T-helper 2 cell treated with Interferon-gamma antibody and Interleukin-4, amounts not matched to agents 5 μg/mL and 100 μg/mL, for 36 hours (primary cell): Measurements from ENCODE around the gene NPW.

Experiments
- DNase-seq: peaks from one replicate; pipeline ENCODE4 v3.0.0; 2021; ENCODE audit warnings: low spot score
- H3K27ac Mint-ChIP-seq: one replicate; pipeline ENCODE4 v1.8.0; 2021; ENCODE audit warnings: mild to moderate bottlenecking, mixed read lengths
- H3K27me3 Mint-ChIP-seq: one replicate; pipeline ENCODE4 v1.8.0; 2021; ENCODE audit warnings: low read depth, mixed read lengths
- H3K36me3 Mint-ChIP-seq: one replicate; pipeline ENCODE4 v1.8.0; 2021; ENCODE audit warnings: low read depth, mixed read lengths
- H3K4me1 Mint-ChIP-seq: one replicate; pipeline ENCODE4 v1.8.0; 2021; ENCODE audit warnings: low read depth, mixed read lengths
- H3K4me3 Mint-ChIP-seq: one replicate; pipeline ENCODE4 v1.8.0; 2022; ENCODE audit warnings: mild to moderate bottlenecking, moderate library complexity, mixed read lengths
- H3K9me3 Mint-ChIP-seq: one replicate; pipeline ENCODE4 v1.8.0; 2021; ENCODE audit warnings: mixed read lengths

The NPW gene

DNA sequence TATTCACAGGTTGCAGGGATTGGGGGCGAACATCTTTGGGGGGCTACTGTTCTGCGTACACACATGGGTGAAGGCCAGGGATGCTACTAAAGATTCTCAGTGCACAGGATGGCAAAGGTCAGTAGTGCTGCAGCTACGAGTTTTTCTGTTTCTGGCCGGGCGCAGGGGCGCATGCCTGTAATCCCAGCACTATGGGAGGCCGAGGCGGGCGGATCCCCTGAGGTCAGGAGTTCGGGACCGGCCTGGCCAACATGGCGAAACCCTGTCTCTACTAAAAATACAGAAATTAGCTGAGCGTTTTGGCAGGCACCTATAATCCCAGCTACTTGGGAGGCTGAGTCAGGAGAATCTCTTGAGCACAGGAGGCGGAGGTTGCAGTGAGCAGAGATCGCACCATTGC lies 6.1 kb upstream of the NPW start:
- Mint-ChIP-seq H3K27me3 (peaks cover 3% of the 10 kb centered on the region), H3K9me3 (no peaks in the 10 kb centered on the region), H3K4me3 (no peak overlapping the region), H3K4me1 (peaks cover 7% of the 10 kb centered on the region), H3K36me3 (peaks cover 2% of the 10 kb centered on the region), H3K27ac (peak overlapping the region; percentile 2)
- DNase-seq: no peak

DNA sequence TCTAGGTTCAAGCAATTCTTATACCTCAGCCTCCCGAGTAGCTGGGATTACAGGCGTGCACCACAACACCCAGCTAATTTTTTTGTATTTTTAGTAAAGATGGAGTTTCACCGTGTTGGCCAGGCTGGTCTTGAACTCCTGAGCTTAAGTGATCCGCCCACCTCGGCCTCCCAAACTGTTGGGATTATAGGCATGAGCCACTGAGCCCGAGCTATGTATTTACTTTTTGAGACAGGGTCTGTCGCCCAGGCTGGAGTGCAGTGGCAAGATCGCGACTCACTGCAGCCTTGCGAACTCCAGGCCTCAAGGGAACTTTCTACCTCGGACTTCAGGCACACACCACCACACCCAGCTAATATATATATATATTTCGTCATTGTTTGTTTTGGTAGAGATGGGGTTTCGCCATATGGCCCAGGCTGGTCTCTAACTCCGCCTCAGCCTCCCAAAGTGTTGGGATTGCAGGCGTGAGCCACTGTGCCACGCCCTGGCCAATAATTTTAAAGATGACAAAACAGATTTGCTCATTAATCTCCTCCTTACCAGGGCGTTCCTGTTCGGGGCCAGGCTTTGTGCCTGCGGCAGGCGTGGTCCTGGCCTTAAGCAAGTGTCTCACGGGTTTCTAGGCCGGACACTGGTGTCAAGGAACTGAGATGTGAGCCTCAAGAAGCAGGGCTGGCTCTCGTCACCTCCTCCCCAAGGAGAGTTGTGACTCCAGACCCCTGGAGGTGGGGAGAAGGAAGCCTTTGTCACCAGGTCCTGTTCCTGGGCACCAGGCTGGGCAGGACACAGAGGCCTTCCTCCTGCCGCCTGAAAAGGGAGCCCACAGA lies 4.3 kb upstream of the NPW start:
- no peak overlapping the region for H3K27ac Mint-ChIP-seq
- H3K4me1 Mint-ChIP-seq: peaks cover under 1% of the 10 kb centered on the region
- H3K27me3 Mint-ChIP-seq: peaks cover 10% of the 10 kb centered on the region

DNA sequence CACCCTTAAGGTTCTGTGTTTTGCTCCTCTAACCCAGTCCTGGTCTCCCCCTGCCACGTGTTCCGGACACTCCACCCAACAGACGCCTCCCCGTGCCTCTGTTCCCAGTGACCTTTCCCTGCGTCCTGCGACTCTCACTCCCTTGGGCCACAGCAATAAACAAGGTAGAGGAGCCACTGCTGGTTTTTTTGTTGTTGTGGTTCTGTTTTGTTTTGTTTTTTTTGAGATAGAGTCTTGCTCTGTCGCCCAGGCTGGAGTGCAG lies 3.7 kb upstream of the NPW start:
- no peak for DNase-seq

More for the DNA sequence above, 4.3 kb upstream of the NPW start:
- H3K9me3 Mint-ChIP-seq: no peaks in the 10 kb centered on the region
- H3K4me3 Mint-ChIP-seq: no peak overlapping the region
- no peaks in the 10 kb centered on the region for H3K36me3 Mint-ChIP-seq
- DNase-seq: no peak

GRCh38 chr16:2016407-2016922 lies 3.1 kb upstream of the NPW start:
- Mint-ChIP-seq H3K9me3 (no peaks in the 10 kb centered on the region), H3K27me3 (peaks cover 20% of the 10 kb centered on the region), H3K4me1 (no peaks in the 10 kb centered on the region), H3K27ac (no peak overlapping the region), H3K36me3 (no peaks in the 10 kb centered on the region), H3K4me3 (no peak overlapping the region)
- no peak for DNase-seq

More for the DNA sequence above, 3.7 kb upstream of the NPW start:
- Mint-ChIP-seq H3K27me3 (peaks cover 14% of the 10 kb centered on the region), H3K4me3 (no peak overlapping the region), H3K4me1 (no peaks in the 10 kb centered on the region), H3K27ac (no peak overlapping the region), H3K36me3 (no peaks in the 10 kb centered on the region), H3K9me3 (no peaks in the 10 kb centered on the region)

DNA sequence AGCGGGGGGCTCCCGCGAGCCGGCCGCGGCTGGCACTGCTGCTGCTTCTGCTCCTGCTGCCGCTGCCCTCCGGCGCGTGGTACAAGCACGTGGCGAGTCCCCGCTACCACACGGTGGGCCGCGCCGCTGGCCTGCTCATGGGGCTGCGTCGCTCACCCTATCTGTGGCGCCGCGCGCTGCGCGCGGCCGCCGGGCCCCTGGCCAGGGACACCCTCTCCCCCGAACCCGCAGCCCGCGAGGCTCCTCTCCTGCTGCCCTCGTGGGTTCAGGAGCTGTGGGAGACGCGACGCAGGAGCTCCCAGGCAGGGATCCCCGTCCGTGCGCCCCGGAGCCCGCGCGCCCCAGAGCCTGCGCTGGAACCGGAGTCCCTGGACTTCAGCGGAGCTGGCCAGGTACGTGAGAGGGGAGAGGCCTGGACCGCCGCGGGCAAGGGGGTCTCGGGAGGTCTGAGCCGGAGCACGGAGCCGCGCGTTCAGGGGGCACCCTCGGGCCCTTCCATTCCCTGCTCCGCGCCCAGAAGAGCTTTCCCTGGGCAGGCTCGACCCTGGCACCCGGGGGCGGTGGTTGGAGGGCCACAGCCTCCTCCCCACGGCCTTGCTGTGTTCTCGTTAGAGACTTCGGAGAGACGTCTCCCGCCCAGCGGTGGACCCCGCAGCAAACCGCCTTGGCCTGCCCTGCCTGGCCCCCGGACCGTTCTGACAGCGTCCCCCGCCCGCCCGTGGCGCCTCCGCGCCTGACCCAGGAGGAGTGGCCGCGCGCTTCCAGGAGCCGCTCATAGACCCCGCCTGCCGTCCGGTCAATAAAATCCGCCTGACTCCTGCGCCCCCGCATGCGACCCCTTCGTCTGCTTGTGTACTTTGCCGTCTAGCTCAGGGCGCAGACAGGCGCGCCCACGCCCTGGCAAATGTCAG lies 591 bp downstream of the NPW start:
- Mint-ChIP-seq H3K27ac (no peak overlapping the region), H3K4me3 (peak overlapping the region; percentile 26), H3K36me3 (no peaks in the 10 kb centered on the region), H3K4me1 (peaks cover 11% of the 10 kb centered on the region), H3K9me3 (no peaks in the 10 kb centered on the region), H3K27me3 (peaks cover 33% of the 10 kb centered on the region)
- DNase-seq: no peak

DNA sequence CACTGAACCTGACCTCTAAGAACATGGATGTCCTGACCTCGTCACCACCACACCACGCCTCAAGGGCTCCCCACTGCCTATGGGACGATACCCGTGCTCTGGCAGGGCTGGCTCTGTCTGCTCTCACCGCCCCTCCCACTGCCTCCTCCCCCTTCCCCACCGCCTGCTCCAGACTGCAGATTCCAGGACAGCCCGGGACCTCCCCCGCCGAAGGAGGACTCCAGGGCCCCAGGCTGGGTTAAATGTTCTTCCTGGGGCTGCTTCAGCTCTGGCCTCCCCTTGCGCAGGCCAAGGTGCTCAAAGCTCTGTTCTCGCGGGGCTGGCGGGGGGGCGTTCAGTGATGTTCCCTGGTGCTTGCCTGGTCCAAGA lies 3.1 kb downstream of the NPW start:
- Mint-ChIP-seq H3K9me3 (no peaks in the 10 kb centered on the region), H3K27ac (no peak overlapping the region), H3K27me3 (peaks cover 43% of the 10 kb centered on the region), H3K4me3 (peak overlapping the region; percentile 71), H3K4me1 (peaks cover 11% of the 10 kb centered on the region), H3K36me3 (no peaks in the 10 kb centered on the region)
- no peak for DNase-seq

GRCh38 chr16:2023092-2024031 lies 3.8 kb downstream of the NPW start:
- peak overlapping the region; percentile 69 for H3K27ac Mint-ChIP-seq
- peaks cover 47% of the 10 kb centered on the region for H3K27me3 Mint-ChIP-seq
- no peaks in the 10 kb centered on the region for H3K9me3 Mint-ChIP-seq
- H3K36me3 Mint-ChIP-seq: no peaks in the 10 kb centered on the region
- H3K4me3 Mint-ChIP-seq: peak overlapping the region; percentile 71
- H3K4me1 Mint-ChIP-seq: peaks cover 11% of the 10 kb centered on the region
- DNase-seq: peak; percentile 91

DNA sequence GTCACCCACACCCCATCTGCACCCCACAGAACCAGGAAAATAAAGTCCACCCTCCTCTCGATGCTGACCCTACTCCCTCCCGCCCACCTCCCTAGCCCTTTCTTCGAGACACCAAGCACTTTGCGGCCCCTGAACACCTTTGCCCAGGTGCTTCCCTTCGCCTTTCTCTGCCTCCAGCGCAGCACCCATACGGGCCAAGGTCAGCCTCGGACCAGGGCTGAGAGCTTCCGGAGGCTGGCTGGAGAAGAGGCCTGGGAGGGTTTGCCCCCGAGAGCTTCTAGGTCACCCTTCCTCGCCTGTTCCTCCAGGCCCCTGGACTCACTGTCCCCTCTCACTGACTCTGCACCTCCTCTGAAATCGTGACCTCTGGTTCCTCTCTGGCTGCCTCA lies 4.4 kb downstream of the NPW start:
- H3K27ac Mint-ChIP-seq: peak overlapping the region; percentile 59

DNA sequence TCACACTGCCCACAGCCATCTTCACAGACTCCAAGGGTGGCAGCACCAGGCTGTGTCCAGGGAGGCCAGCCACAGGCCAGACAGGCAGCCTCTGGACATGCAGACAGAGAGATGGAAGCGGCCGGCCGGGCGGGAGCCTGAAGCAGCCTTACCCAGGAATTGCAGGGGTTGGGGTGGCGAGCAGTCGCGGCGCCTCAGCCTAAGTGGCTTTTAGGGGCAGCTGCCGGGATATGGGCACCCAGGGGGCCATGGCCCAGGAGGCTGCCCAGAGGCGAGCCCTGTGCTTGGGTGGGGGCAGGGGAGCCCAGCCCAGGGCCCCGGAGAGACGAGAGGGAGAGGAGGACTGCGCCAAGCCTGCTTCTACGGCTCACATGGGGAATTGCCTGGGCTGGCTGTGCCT lies 5.7 kb downstream of the NPW start:
- Mint-ChIP-seq H3K27ac (no peak overlapping the region), H3K9me3 (no peaks in the 10 kb centered on the region), H3K36me3 (no peaks in the 10 kb centered on the region), H3K4me3 (peak overlapping the region; percentile 59), H3K4me1 (peaks cover 11% of the 10 kb centered on the region), H3K27me3 (peaks cover 46% of the 10 kb centered on the region)
- no peak for DNase-seq

More for the DNA sequence above, 4.4 kb downstream of the NPW start:
- no peak for DNase-seq
- Mint-ChIP-seq H3K27me3 (peaks cover 49% of the 10 kb centered on the region), H3K4me1 (peaks cover 11% of the 10 kb centered on the region), H3K9me3 (no peaks in the 10 kb centered on the region), H3K36me3 (no peaks in the 10 kb centered on the region), H3K4me3 (peak overlapping the region; percentile 28)

DNA sequence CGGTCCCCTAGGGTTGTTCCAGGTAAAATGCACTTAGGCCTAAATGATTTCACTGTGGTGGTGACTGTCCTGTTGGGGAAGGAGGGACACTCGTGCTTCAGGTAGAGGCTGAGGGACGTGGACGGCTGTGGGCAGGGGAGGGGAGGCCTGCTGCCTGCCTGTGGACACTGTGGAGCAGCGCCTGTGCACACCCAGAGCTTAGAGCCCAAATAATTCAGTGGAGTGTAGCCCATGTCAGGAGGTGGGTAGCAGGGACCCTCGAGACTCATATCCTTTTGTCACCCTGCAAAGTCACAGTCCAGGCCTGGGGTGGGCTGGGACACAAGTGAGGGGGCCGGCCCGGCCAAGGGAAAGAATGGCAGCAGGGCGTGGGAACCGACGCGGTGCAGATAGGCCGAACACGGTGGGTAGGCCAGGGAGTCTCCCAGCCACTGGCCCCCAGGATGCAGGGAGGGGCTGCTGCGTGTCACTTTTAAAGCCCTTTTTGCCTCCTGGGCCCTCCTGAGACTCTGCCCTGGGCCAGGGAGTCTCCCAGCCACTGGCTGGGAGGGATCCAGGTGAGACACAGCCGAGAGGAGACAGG lies 6.4 kb downstream of the NPW start:
- Mint-ChIP-seq H3K9me3 (no peaks in the 10 kb centered on the region), H3K4me1 (peaks cover 11% of the 10 kb centered on the region), H3K27ac (no peak overlapping the region), H3K36me3 (no peaks in the 10 kb centered on the region), H3K27me3 (peaks cover 41% of the 10 kb centered on the region), H3K4me3 (peak overlapping the region; percentile 59)
- DNase-seq: no peak

DNA sequence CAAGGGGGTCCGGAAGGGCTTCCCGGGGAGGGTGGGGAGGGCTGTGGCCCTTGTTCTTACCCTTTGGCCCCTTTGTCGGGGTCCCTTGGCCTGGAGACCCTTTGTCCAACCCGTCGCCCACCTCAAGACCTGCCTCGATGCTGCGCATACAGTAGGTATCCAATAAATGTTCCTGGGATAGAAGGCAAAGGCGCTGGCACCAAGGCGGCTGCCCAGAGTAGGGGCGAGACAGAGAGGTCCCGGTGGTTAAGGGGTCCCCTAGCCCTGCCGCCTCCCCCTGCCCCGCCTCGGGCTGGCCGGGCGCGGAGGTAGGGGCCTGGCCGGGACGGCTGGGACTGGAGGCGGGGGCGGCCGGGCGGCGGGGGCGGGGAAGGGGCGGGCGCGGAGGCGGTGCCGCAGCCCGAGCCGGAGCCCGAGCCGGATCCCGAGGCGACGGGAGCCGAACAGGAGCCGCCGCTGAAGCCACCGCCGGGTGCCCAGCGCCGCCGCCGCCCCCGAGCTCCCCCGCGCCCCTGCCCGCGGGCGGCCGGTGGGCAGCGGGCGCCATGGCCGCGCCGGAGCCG lies 7.0 kb downstream of the NPW start, which contains the start of gene NHERF2:
Gene NHERF2, plus strand, starts transcription at position 442 of the 563 bp plus-strand sequence. Its CDS starts 104 bp downstream, at position 546.
- Mint-ChIP-seq H3K36me3 (no peaks in the 10 kb centered on the region), H3K4me1 (peaks cover 11% of the 10 kb centered on the region), H3K9me3 (no peaks in the 10 kb centered on the region), H3K4me3 (peak within 1 kb of the TSS; percentile 66), H3K27me3 (peaks cover 35% of the 10 kb centered on the region), H3K27ac (no peak within 1 kb of the TSS)
- DNase-seq: no peak

DNA sequence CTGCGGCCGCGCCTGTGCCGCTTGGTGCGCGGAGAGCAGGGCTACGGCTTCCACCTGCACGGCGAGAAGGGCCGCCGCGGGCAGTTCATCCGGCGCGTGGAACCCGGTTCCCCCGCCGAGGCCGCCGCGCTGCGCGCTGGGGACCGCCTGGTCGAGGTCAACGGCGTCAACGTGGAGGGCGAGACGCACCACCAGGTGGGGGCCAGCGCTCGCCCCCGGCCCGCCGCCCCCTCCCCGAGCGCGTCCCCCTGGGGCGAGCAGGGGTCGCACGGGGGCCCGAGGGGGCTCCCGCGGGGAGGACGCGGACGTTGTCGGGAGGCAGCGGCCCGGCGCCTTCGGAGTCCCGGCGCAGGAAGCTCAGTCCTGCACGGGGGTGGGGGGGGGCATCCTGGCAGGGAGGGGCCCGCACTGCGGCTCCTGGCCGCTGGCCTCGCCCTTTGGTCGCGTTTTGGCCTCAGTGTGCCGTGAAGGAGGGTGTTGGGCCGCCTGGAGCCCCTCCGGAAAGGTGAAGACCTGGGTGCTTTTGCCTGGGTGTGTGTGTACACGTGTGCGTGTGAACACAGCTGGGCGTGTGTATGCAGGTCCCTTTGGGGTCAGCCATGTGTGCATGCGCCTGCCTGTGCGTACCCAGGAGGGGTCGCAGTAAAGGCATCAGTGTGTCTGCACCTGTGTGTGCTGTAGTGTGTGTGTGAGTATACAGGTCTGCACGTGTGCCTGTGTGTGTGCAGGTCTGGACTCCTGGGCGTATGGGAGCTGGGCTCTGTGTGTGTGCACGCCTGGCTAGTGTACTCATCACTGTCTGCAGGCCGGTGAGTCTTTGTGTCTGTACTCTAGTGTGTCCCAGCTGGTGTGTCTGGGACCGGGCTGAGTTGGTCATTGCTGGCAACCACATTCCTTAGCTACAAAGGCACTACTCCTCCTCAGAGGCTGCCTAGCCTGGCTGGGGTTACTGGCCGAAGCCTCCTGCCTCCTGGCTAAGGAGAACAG lies 7.7 kb downstream of the NPW start:
- Mint-ChIP-seq H3K9me3 (no peaks in the 10 kb centered on the region), H3K36me3 (no peaks in the 10 kb centered on the region), H3K27ac (no peak overlapping the region)

More for the DNA sequence above, 7.7 kb downstream of the NPW start:
- DNase-seq: no peak
- Mint-ChIP-seq H3K4me1 (peaks cover 11% of the 10 kb centered on the region), H3K27me3 (peaks cover 32% of the 10 kb centered on the region), H3K4me3 (peak overlapping the region; percentile 66)
